Tibial nerve (tissue), 3 donors: Measurements from ENCODE around the gene RTN3.

Experiments
- CTCF ChIP-seq, 5 experiments: fragments of 200-600 bp in 3 of 5; fragments of 450-650 bp in 2 of 5; sonication (generic) in 3 of 5; IDR thresholded peaks; one replicate each; pipeline ENCODE4 v1.5.1; 2016 to 2019; ENCODE audit warnings: antibody characterized with exemption in 5 of 5, mild to moderate bottlenecking in 3 of 5, moderate library complexity in 2 of 5
- POLR2A ChIP-seq, 2 donors: fragments of 450-650 bp; IDR thresholded peaks; one replicate each; pipeline ENCODE4 v1.6.1; 2017; ENCODE audit warnings: antibody characterized with exemption in 2 of 2, mild to moderate bottlenecking in 2 of 2, moderate library complexity in 2 of 2

GRCh38 chr11:63763496-63764339 is 82.4 kb downstream of the RTN3 start:
- TF ChIP-seq CTCF (IDR thresholded peaks at IDR 0.05): no peak
- no peak for TF ChIP-seq POLR2A (IDR thresholded peaks at IDR 0.05)
